Fibroblast of skin of abdomen (primary cell): Measurements from ENCODE around the gene OR11A1. TPM values are rescaled to one million over a fixed set of nuclear protein-coding genes. Genes with fewer than 3 reads are reported as not detected.

Experiments used
- DNase-seq: peaks from one replicate; pipeline ENCODE4 v3.0.0-alpha.2; 2013
- polyA plus RNA-seq, 2 experiments: library from polyadenylated mRNA; unstranded; fragments of 120-200 nt; gene quantifications; one replicate each; pipeline ENCODE4 v1.2.1, GENCODE V29; 2013; ENCODE audit not compliant: insufficient read length in 2 of 2

OR11A1 gene, protein sequence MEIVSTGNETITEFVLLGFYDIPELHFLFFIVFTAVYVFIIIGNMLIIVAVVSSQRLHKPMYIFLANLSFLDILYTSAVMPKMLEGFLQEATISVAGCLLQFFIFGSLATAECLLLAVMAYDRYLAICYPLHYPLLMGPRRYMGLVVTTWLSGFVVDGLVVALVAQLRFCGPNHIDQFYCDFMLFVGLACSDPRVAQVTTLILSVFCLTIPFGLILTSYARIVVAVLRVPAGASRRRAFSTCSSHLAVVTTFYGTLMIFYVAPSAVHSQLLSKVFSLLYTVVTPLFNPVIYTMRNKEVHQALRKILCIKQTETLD
- polyA plus RNA-seq (2013, experiment 1 of 2; ENCODE audit: insufficient read length) = not detected
- polyA plus RNA-seq (2013, experiment 2 of 2; ENCODE audit: insufficient read length) = not detected

DNA sequence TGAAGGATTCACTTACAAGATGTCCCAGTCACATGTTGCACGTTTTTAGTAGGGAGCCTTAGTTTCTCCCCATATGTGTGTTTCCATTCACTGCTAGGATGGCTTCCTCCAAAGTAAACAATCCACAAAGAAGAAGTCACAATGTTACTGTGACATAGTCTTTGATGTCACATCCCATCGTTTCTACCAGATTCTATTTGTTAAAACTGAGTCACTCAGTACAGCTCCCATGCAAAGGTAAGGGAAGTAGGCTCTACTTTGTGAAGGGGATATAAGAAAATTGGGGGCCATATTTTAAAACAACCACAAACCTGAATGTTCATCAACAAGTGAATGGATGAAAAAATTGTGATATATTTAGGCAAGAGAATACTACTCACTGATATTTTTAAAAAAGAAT is at the start of gene OR11A1, which contains the start of gene OR2H1:
Gene OR11A1, minus strand, starts transcription at position 101 of the 400 bp plus-strand sequence. CDS start 29,430 bp downstream, outside the sequence.
Gene OR2H1, plus strand, starts transcription at position 185 of the 400 bp plus-strand sequence. CDS start 4,615 bp downstream, outside the sequence.
- DNase-seq = no peak

DNA sequence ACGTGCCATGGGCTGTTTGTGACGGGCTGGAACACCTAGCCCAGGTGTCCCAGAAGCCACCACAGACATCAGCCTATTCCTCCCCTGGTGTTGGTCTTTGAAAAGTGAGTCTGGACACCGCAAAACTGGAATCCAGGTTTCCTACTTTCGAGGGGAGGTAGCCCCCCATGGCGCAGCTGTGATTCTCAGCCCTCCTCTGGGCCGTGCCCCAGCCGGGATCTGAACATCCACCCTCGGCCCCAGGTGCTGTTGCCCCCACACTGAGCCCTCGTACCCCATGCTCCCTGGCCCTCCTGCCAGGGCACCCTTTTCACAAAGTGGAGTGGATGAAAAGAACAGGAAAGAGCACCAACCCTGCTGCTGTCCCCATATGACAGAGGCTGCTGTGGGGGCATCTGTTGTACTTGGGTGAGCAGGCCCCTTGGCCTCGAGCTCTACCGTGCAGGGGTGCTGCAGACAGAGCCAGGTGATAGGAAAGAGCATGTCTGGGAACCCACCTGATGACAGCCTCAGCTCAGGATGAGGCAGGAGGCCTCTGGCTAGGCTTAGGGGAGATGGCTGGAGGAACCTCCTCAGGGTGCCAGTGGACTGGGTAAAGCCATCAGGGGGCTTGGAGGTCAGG is 49.7 kb upstream of the OR11A1 start:
- no peak for DNase-seq

DNA sequence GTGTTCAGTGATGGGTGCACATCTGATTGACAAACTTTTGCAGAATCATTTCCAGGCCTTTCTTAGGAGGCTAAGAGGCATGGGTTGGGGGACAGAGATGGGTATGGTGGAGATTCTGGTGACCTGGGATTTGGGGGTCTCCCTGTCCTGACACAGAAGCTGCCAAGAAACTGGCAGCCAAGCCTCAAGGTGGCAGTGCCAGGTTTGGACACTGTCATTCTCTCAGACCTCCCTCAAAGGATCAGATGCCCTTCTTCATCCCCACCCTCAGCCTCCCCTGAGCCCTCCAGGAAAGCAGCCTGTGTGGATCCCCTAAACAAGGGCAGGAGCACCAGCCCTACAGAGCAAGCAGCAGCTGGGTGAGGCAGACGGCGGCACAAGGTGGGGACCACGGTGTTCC is 48.9 kb upstream of the OR11A1 start:
- DNase-seq = no peak

DNA sequence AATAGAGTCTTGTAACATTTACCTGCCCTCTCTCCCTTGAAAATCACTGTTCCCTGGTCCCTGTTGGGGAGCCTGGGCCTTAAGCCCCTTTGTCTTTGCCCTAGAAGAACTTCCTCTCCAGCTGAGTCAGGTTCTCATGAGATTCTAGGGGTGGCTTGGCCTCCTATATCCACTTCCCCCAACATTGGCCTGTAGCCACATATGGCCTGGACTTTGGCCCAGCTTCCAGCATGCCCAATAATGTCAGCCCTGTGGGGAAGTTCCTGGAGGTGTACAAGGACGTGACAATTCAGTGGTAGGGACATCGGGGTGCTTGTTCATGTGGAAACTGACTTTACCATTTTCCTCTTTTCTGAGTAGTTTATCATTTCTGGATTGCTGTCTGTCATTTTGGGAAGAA is 48.1 kb upstream of the OR11A1 start:
- DNase-seq = no peak

DNA sequence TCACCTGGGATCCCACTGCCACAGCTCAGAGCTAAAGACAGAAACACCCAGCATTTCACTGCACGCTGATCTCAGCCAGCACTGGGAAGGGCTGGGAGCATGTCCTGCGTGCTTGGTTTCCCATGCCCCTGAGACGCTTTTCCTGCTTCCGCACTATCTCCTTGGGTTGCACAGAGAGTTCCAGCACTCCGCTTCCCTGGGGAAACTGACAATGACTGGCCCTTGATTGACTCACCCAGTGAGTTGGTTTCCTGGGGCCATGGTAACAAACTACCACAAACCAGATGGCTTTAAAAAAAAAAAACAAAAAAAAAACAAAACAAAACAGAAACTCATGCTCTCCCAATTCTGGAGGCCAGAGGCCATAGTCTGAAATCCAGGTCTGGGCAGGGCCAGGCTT is 45.7 kb upstream of the OR11A1 start:
- DNase-seq = no peak

DNA sequence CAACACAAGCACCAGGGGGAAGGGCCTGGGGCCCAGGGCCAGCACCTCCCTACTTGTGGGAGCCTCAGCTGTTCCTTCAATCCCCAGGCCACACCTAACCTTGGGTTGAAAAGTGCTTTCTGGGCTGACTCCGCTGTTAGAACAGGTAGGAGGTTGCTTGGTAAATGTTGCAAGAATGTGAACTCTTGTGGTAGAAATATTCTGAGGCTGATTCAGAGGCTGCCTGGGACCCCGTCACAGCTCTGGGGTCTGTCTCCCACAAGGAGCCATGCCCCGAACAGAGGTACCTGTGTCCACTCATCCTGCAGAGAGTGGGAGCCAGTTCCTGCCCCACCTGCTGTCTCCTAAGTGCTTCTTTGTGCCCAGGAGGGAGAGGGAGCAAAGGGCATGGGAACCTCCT is 45.3 kb upstream of the OR11A1 start:
- no peak for DNase-seq

DNA sequence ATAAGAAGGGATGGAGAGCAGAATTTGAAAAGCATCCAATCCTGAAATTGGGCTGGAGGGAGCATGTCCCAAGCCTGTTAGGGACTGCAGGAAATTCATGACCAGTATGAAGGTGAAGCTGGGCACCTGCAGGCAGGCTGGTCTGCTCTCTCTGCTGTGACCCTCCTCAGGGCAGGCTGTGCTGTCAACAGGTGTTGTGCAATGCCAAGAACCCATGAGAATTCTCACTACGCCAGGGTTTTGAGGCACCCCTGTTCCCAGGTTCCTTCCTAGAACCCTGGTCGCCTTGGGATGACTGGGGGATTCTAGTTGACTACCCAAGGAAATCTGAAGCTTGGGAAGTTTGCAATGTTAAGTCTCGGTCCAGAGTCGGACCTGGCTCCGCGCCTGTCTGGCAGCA is 44.2 kb upstream of the OR11A1 start:
- DNase-seq = no peak

DNA sequence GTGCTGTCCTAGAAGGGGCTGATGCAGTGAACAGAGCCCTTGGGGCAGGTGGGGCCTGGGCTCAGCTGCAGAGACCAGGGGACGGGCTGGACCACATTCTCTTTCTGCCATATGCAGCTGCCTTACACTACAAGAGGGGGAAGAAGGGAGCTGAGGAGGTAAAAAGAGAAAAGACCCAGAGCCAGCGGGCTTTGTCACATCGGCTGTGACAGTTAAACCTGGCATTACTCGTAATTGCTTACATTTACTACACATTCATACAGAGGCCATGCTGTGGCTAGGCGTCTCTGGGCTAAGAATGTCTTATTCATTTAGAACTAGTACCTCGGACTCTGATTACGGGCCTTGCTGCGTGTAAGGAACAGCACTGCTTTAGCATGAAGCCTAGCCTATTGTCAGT is 43.7 kb upstream of the OR11A1 start:
- DNase-seq = no peak

DNA sequence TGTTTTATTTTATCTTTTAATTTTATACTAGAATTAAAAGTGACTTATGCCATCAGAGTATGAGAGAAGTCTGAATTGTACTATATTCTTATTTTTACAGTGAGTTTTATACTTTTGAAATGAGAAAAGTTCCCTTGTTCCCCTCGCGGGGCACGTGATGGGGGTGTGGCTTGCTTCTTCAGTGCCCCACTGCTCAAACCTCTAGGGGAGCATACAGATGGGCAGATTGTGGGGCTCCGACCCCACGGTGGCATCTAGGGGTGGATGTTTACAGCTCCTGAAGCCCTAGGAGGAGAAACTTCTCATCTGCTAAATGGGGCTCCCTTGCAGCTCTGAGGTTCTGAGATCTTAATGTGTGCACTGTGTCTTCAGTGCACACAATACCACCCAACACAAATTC is 42.8 kb upstream of the OR11A1 start:
- DNase-seq = no peak

DNA sequence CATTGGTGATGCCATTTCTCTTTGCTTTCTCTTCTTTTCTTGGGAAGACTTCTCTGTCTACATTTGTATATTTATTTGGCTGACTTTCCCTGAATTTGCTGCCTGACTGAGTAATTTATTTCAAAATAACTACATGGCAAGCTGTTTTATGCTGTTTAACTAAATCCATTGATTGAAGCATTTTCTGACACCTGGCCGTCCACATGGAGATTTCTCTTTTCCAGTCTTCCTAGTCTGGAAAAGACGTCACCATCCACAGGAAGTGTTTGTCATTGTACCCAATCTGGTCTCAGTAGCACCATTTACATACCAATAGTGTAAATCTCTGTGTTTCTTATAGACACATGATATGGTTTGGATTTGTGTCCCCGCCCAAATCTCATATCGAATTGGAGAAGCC is 40.1 kb upstream of the OR11A1 start:
- no peak for DNase-seq

DNA sequence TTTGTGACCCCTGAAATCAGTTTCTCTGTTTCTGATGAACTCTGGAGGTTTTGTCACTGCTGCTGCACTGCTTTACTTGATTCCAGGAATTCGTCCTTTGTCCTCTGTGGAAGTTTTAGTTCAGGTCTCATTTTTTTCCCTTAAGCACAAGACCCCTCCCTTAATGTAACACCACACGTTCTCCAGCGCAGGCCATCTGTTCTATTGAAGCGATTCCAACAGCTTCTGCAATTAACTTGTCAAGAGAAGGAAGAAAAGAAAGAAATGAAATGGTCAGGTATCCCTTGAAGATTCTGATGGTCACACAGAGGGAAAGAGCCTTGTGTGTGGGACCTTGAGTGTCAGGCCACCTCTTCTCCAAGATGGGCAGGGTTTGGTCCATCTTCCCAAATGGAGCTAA is 38.7 kb upstream of the OR11A1 start:
- no peak for DNase-seq

DNA sequence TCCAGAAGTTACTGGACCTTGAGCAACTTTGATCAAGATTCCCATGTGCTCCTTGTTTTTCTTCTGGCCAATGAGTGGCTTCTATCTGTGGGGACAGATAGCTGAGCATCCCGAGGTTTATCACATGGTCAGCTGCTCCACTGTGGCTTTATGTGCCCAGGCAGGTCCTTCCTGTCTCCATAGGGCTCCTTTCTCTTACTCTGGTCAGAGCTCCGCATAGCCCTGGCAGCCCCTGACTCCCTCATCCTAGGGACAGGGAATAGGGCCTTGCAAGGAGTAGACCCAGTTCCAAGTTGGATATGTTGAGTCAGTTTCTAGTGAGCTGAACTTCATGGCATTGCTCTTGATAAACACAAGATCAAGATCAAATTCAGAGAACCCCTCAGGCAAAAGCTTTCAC is 37.3 kb upstream of the OR11A1 start:
- no peak for DNase-seq

DNA sequence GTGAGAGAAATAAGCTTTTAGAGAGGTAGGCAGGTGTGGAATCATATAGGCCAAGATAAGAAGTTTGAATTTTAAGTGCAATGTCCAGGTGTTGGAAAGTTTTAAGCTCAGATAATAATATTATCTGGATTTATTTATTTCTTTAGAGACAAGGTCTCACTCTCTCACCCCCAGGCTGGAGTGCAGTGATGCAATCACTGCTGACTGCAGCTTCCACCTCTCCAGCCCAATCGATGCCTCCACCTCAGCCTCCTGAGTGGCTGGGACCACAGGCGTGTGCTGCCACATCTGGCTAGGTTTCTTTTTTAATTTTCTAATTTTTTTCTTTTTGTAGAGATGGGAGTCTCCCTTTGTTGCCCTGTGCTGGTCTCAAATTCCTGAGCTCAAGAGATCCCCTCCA is 36.4 kb upstream of the OR11A1 start:
- no peak for DNase-seq

DNA sequence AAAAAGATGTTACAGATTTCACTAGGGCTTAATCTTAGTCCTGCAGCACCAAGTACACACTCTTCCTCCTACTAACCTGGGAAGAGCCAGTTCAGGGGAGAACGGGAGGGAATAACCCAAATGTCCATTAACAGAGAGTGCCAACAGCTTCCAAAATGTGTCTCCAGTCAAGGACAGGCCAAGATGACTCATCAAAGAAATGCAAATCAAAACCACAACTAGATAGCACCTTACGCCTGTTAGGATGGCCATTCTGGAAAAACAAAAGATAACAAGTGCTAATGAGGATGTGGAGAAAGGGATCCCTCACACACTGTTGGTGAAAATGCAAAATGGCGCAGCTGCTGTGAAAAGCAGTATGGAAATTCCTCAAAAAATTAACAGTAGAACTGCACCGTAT is 34.7 kb upstream of the OR11A1 start:
- DNase-seq = no peak

DNA sequence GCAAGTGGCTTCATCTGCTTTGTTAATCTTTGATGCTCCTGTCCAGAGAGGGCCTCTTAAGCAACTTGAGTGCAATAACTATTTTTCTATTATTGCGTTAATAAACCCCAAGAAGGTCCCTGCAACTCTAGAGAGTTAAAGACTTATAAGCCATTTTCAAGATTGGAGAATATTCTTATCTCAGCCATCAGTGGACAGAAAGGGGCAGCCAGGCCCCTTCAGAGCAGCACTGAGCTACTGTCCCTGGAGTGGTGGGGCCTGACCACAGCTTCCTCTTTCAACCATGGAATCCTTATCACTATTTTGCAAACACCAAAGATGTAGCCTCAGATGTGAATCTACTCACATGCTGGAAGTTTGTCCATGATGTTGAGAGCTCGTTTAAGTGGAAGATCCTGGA is 33.7 kb upstream of the OR11A1 start:
- DNase-seq = no peak

DNA sequence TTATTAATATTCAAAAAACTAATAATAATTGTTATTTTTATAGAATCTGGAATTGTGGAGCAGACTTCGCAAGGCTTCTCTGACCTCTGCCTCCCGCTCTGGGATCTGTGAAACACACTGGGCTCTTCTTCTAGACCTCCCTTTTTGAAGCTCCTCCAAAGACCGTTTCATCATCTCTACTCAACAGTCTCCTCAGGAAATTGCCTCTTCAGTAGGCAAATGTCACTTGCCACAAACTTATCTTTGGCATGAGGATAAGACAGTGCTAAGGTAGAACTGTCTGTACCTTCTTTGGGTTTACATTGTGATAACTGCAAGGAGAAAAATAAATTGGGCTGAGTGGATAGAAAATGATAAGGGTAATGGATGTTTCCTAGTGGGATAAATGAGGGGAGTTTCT is 33.2 kb upstream of the OR11A1 start:
- no peak for DNase-seq

DNA sequence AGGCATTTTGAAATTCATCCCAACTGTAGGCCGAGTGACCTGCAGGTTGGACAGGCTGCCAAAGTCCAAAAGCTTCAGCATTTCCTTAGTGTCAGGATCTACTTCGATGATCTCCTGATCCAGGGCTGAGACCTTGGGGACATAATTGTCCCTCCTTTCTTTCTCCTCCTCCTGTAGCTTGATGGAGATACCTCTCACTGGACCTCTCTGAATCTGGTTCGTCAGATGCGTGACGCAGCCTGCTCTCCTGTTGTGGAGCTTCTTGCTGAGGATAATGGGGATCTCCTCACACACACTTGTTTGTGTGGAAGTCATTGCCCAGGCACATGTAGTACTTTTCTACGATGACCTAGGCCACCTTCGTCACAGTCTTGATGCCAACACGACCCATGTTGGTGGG is 32.4 kb upstream of the OR11A1 start:
- DNase-seq = no peak

DNA sequence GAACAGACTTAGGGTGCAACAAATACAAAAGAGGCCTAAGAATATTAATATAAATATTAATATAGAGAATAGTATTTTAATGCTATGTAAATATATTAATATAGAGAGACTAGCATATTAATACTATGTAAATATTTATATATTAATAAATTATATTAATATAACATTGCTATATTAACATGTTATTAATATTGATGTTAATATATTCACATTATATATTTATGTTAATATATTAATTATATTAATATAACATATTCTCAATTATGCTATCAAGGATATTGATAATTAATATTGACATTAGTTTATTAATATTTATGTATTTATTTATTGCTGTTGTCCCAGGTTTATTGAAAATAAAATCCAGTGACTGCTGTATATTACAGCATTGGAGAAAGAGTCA is 32.0 kb upstream of the OR11A1 start:
- no peak for DNase-seq

DNA sequence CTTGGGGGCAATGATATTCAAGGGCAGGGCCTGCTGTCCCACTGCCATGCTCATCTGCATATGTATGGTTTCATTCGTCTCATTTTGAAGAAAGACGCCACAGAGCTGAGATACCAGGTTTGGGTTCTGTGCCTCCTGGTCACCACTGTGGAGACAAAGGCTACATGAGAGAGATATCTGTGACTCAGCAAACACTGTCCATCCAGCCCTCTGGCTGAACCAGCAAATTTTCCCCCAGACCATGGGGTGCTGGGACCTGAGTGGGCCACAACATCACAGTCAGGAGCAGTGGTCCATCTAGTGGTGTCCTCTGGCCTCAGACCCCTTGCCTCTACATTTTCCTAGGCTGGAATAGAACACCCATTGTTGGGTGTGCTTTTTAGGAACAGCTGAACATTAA is 30.8 kb upstream of the OR11A1 start, which contains the start of gene MAS1L:
Gene MAS1L, minus strand, starts transcription at position 297 of the 400 bp plus-strand sequence. Its CDS starts 54 bp downstream, at position 243.
- no peak for DNase-seq

DNA sequence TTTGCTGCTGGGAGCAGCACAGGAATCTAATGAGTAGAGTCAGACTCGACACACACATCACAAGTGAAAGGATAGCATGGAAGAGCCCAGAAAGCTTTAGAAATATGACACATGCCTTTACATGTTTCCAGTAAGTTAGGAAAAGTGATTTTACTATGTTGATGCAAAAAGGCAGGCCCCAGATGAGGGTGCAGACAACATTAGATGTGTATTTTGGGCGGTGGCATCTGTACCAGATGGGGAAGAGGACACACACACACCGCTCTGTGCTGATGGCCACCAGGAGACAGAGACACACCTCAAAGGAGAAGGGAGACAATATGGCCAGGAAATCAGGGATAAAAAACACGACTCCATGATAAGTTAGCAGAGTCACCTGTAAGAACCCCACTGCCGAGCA is 30.3 kb upstream of the OR11A1 start:
- no peak for DNase-seq

DNA sequence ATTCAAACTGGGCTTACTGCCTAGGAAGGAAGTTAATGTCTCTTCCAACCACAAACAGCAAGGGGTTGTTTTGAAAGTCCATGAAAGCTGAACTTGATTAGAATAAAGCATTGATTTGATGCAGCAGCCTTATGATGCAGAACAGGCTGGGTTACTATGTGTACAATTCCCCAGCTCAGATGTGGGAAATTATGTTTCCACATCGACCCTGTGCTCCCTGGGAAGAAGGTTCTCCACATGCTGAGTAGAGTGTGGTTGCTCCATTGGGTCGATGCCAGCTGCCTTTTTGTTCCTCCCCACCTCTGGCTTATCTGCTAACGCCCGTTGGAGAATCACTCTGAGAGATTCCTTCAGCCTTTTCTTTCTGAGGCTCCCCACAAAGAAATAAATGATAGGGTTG is 29.7 kb upstream of the OR11A1 start:
- no peak for DNase-seq

DNA sequence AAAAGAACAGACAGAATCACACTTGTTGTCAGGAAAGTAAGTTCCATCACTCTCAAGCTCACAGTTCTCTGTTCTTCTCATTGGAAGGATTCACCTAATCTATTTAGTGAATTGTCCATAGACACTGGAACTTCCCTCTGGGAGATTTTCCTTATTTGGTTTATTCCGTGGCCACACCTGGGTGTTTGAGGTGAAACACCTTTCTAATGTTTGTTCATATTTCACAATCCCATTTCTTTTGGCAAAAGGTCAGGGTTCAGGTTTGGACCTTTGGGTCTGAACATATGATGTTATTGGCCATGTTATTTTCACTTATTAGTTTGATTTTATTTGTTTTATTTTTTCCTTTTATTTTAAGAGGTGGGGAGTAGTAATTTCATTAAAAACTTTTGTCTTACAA is 26.9 kb upstream of the OR11A1 start:
- no peak for DNase-seq

DNA sequence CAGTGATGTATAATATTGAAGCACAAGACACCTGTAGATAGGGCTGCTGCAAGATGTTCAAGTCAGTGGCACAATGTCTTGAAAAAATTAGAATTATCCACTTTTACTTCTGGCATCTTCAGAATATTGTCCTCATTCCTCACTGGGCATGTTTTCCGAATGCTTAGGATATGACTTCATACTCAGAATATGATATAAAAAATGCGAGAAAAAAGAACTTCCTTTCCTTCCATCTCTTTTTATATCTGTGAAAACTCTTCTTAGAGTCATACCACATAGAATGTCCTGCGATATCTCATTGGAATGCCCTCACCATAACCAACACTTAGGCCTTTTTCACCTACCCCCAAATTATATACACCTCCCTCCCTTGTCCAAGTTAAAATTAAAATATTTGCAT is 26.3 kb upstream of the OR11A1 start:
- no peak for DNase-seq

DNA sequence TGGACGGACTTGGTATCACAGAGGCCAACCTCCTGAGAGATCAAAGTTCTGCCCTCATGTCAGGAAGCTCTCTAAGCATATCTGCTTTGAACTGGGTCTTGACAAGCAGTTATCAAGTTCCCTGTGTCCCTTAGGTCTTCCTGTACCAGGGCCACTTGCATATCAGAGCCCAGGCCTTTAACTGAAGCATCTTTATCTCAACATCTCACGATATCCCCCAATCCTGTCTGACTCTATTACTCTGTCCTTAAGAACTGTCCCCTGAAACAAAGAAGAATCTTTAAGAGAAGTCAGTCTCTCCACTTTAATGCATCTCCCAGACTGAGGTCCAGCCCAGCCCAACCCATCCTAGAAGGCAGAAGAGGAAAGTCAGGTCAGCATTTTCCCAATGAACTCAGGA is 22.7 kb upstream of the OR11A1 start:
- DNase-seq = no peak
